A172 (cell line): ENCODE results near the gene HAUS8. TPM values are rescaled to one million over a fixed set of nuclear protein-coding genes. Genes with fewer than 3 reads are reported as not detected.

ENCODE experiments used
- total RNA-seq: library from RNA; depleted of rRNA; stranded (reverse); fragments of >200 nt; shearing (Covaris generic); gene quantifications from 2 replicates; pipeline ENCODE4 v1.2.3, GENCODE V29; 2014; rRNA removed

The HAUS8 gene
- total RNA-seq, 1 experiment from 2014 or later: 26.7 TPM

Other genes with a start within 250 kb of the HAUS8 start
- gene SIN3B, start 246.1 kb downstream of the HAUS8 start, total RNA-seq: 23.9 and 24.7 TPM in 2 replicates
- gene F2RL3, start 186.5 kb downstream of the HAUS8 start, total RNA-seq: not detected in 2 replicates
- gene CPAMD8, start 48.6 kb downstream of the HAUS8 start, total RNA-seq: not detected in 2 replicates
- 37.6 and 43.8 TPM in 2 replicates for gene MYO9B, start 325 bp upstream of the HAUS8 start, total RNA-seq
- gene USE1, start 139.9 kb upstream of the HAUS8 start, total RNA-seq: 16.1 and 21.2 TPM in 2 replicates
- 3.1 and 4.7 TPM in 2 replicates for gene OCEL1, start 150.8 kb upstream of the HAUS8 start, total RNA-seq
- 54.5 and 70.9 TPM in 2 replicates for gene NR2F6, start 170.5 kb upstream of the HAUS8 start, total RNA-seq
- not detected in 2 replicates for gene USHBP1, start 189.3 kb upstream of the HAUS8 start, total RNA-seq
- 161 and 209 TPM in 2 replicates for gene BABAM1, start 192.0 kb upstream of the HAUS8 start, total RNA-seq
- gene ANKLE1, start 206.4 kb upstream of the HAUS8 start, total RNA-seq: 0.24 and 0.60 TPM in 2 replicates
- gene ABHD8, start 228.0 kb upstream of the HAUS8 start, total RNA-seq: 20.7 and 31.1 TPM in 2 replicates
- 79.1 and 183 TPM in 2 replicates for gene MRPL34, start 230.4 kb upstream of the HAUS8 start, total RNA-seq
- 89.1 and 104 TPM in 2 replicates for gene DDA1, start 234.1 kb upstream of the HAUS8 start, total RNA-seq